Measurements from ENCODE around the gene AHCY. TPM values are rescaled to one million over a fixed set of nuclear protein-coding genes. Genes with fewer than 3 reads are reported as not detected.

AHCY gene
- total RNA-seq, 1 experiment from 2014 or later = 401 TPM

GRCh38 chr20:34302723-34303533, at the start of gene AHCY (continued):
- no peak for TF ChIP-seq ERG (CRISPR knock-in tag; IDR thresholded peaks at IDR 0.05)
- TF ChIP-seq ARID4B (CRISPR knock-in tag; IDR thresholded peaks at IDR 0.05; ENCODE audit: borderline replicate concordance) = peak; percentile 84
- TF ChIP-seq PRRX2 (CRISPR knock-in tag; IDR thresholded peaks at IDR 0.05) = no peak
- TF ChIP-seq ZNF232 (CRISPR knock-in tag; IDR thresholded peaks at IDR 0.05) = peak; percentile 58; the same call in 1 of the 2 replicates
- TF ChIP-seq ESRRA (CRISPR knock-in tag; IDR thresholded peaks at IDR 0.05; ENCODE audit: borderline replicate concordance) = no peak; the same call in 1 of the 2 replicates
- TF ChIP-seq EMX1 (CRISPR knock-in tag; IDR thresholded peaks at IDR 0.05) = 0 out of 2 replicates have a peak, but pooled peaks have one; percentile 41
- TF ChIP-seq MXD4 (CRISPR knock-in tag; IDR thresholded peaks at IDR 0.05; ENCODE audit: borderline replicate concordance) = no peak
- no peak for TF ChIP-seq RORB (CRISPR knock-in tag; IDR thresholded peaks at IDR 0.05)
- TF ChIP-seq NFATC4 (CRISPR knock-in tag; IDR thresholded peaks at IDR 0.05) = no peak
- no peak for TF ChIP-seq NFE2L1 (CRISPR knock-in tag; IDR thresholded peaks at IDR 0.05)
- TF ChIP-seq ZNF219 (CRISPR knock-in tag; IDR thresholded peaks at IDR 0.05; ENCODE audit: borderline replicate concordance) = 0 out of 2 replicates have a peak, but pooled peaks have one; percentile 30
- TF ChIP-seq CTCF (IDR thresholded peaks at IDR 0.05) = no peak
- TF ChIP-seq ZNF425 (CRISPR knock-in tag; conservative IDR thresholded peaks at IDR 0.05) = no peak

GRCh38 chr20:34350095-34350494, 46.9 kb upstream of the AHCY start:
- no peak for ATAC-seq
- CTCF ChIA-PET = interaction anchor here (0.7 to 2.3 kb wide), 2 partner anchors 37 to 420 kb away, joined by 3 to 7 read pairs; no protein-coding TSS in a partner anchor
- H3K4me3 Mint-ChIP-seq = no peak overlapping the region
- no peak for TF ChIP-seq ERG (CRISPR knock-in tag; IDR thresholded peaks at IDR 0.05)
- TF ChIP-seq CDX4 (CRISPR knock-in tag; IDR thresholded peaks at IDR 0.05; ENCODE audit: borderline replicate concordance) = no peak
- TF ChIP-seq SP1 (CRISPR knock-in tag; conservative IDR thresholded peaks at IDR 0.05) = no peak
- no peak for TF ChIP-seq E2F1 (CRISPR knock-in tag; IDR thresholded peaks at IDR 0.05)
- TF ChIP-seq ZNF263 (CRISPR knock-in tag; IDR thresholded peaks at IDR 0.05; ENCODE audit: low read depth) = no peak
- TF ChIP-seq ATF2 (CRISPR knock-in tag; IDR thresholded peaks at IDR 0.05; ENCODE audit: borderline replicate concordance, low read depth) = no peak
- TF ChIP-seq ZNF317 (CRISPR knock-in tag; IDR thresholded peaks at IDR 0.05; ENCODE audit: borderline replicate concordance, low read depth) = no peak
- no peak for TF ChIP-seq TEAD4 (CRISPR knock-in tag; IDR thresholded peaks at IDR 0.05)
- no peak for TF ChIP-seq HMGA2 (CRISPR knock-in tag; IDR thresholded peaks at IDR 0.05)

More at GRCh38 chr20:34350095-34350494, 46.9 kb upstream of the AHCY start:
- Mint-ChIP-seq H3K9me3 (no peaks in the 10 kb centered on the region), H3K4me1 (peaks cover 10% of the 10 kb centered on the region), H3K27me3 (ENCODE audit: low read depth) (no peaks in the 10 kb centered on the region), H3K27ac (0 out of 2 replicates have a peak overlapping the region, but pooled peaks have one; percentile 32), H3K36me3 (no peaks in the 10 kb centered on the region)
- no peak for DNase-seq (ENCODE audit: low spot score)
- POLR2A ChIA-PET = interaction anchor here (0.6 kb wide), 1 partner anchor 19 kb away, joined by 3 read pairs; no protein-coding TSS in a partner anchor
